AG09309 (cell line): ENCODE data around the gene GLI3.

Experiments used
- DNase-seq: peaks from one replicate; pipeline ENCODE4 v3.0.0-alpha.2; 2010; ENCODE audit warnings: low read depth
- H3K4me3 ChIP-seq: 2 replicates; pipeline ENCODE4 v1.5.1; 2011; ENCODE audit warnings: mild to moderate bottlenecking, low read depth, low read length, moderate library complexity; ENCODE audit not compliant: control insufficient read depth
- CTCF ChIP-seq: IDR thresholded peaks from 2 replicates; pipeline ENCODE4 v1.5.1; 2011; ENCODE audit warnings: mild to moderate bottlenecking, low read depth, low read length, inconsistent platforms; ENCODE audit not compliant: insufficient read depth, control insufficient read depth; ENCODE audit errors: missing control alignments

The GLI3 gene

GRCh38 chr7:42084263-42084662 lies 152.7 kb downstream of the GLI3 start:
- TF ChIP-seq CTCF: no peak
- DNase-seq: no peak
- H3K4me3 ChIP-seq: no peak overlapping the region

- DNase-seq: no peak
- no peak overlapping the region for H3K4me3 ChIP-seq
- no peak for TF ChIP-seq CTCF
These were observed 153.7 kb downstream of the GLI3 start for GRCh38 chr7:42083284-42083683.

- TF ChIP-seq CTCF: no peak
- DNase-seq: peak; percentile 17
- no peak overlapping the region for H3K4me3 ChIP-seq
These were observed 154.9 kb downstream of the GLI3 start for GRCh38 chr7:42082144-42082543.

GRCh38 chr7:42081671-42082070 lies 155.3 kb downstream of the GLI3 start:
- no peak for TF ChIP-seq CTCF
- DNase-seq: no peak
- H3K4me3 ChIP-seq: no peak overlapping the region

- TF ChIP-seq CTCF: no peak
- H3K4me3 ChIP-seq: no peak overlapping the region
- DNase-seq: no peak
These were observed 156.0 kb downstream of the GLI3 start for GRCh38 chr7:42080841-42081586.

GRCh38 chr7:42077271-42078135 lies 159.5 kb downstream of the GLI3 start:
- no peak for TF ChIP-seq CTCF
- no peak overlapping the region for H3K4me3 ChIP-seq
- DNase-seq: no peak
